HFFc6 (cell line): ENCODE measurements around the gene C18orf63. TPM values are rescaled to one million over a fixed set of nuclear protein-coding genes. Genes with fewer than 3 reads are reported as not detected.

ENCODE experiments used
- DNase-seq: peaks from one replicate; pipeline ENCODE4 v3.0.0-alpha.2; 2018
- H3K27ac Mint-ChIP-seq: 2 replicates; pipeline ENCODE4 v1.8.0; 2020; ENCODE audit warnings: mild to moderate bottlenecking, mixed read lengths
- H3K27me3 Mint-ChIP-seq: 2 replicates; pipeline ENCODE4 v1.8.0; 2021; ENCODE audit warnings: mild to moderate bottlenecking, moderate library complexity, mixed read lengths; ENCODE audit not compliant: insufficient read depth
- H3K36me3 Mint-ChIP-seq: 2 replicates; pipeline ENCODE4 v1.8.0; 2021; ENCODE audit warnings: low read depth, mixed read lengths
- H3K4me1 Mint-ChIP-seq: 2 replicates; pipeline ENCODE4 v1.8.0; 2020; ENCODE audit warnings: low read depth, mixed read lengths
- H3K4me3 Mint-ChIP-seq: 2 replicates; pipeline ENCODE4 v1.8.0; 2020; ENCODE audit warnings: mild to moderate bottlenecking, moderate library complexity, mixed read lengths
- H3K9me3 Mint-ChIP-seq: 2 replicates; pipeline ENCODE4 v1.8.0; 2020; ENCODE audit warnings: mild to moderate bottlenecking, mixed read lengths
- total RNA-seq, 6 experiments: library from RNA; stranded (reverse); fragmentation: NEBNext Ultra II Directional; extraction: Animal tissue kit (Norgen Biotek cat#: 25700); gene quantifications; 2 replicates in 1 of 6; 3 replicates in 5 of 6; pipeline ENCODE4 v1.2.3, GENCODE V29; 2021
- TF ChIP-seq, protein P1 (sequence below): fragments of 200-600 bp; sonication (generic); IDR thresholded peaks from 2 replicates; pipeline ENCODE4 v1.5.0; 2021; ENCODE audit warnings: antibody characterized with exemption, mild to moderate bottlenecking

C18orf63 gene
- total RNA-seq, 6 experiments from 2014 or later = not detected

DNA sequence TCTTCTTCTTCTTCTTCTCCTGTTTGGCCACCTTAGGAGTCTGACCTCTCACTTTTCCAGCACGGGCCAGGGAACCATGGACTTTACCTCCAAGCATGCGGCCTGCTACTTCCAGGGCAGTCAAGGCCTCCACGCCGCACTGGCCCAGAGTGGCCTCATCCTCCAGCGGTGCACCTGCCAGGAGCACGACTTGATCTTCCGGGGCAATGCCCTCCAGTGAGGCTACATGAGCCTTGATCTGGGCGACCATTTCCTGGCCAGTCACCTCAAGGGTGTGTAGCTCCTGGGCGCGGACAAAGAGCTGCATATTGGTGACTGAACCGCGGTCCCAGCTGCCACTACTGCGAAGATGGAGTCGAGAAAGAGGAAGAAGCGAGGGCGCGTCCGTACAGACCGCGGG is 74.4 kb downstream of the C18orf63 start:
- Mint-ChIP-seq H3K9me3 (no peaks in the 10 kb centered on the region), H3K4me1 (no peaks in the 10 kb centered on the region), H3K27me3 (peaks cover 14% of the 10 kb centered on the region), H3K36me3 (no peaks in the 10 kb centered on the region), H3K4me3 (no peak overlapping the region), H3K27ac (no peak overlapping the region)
- no peak for DNase-seq
- TF ChIP-seq, protein P1, sequence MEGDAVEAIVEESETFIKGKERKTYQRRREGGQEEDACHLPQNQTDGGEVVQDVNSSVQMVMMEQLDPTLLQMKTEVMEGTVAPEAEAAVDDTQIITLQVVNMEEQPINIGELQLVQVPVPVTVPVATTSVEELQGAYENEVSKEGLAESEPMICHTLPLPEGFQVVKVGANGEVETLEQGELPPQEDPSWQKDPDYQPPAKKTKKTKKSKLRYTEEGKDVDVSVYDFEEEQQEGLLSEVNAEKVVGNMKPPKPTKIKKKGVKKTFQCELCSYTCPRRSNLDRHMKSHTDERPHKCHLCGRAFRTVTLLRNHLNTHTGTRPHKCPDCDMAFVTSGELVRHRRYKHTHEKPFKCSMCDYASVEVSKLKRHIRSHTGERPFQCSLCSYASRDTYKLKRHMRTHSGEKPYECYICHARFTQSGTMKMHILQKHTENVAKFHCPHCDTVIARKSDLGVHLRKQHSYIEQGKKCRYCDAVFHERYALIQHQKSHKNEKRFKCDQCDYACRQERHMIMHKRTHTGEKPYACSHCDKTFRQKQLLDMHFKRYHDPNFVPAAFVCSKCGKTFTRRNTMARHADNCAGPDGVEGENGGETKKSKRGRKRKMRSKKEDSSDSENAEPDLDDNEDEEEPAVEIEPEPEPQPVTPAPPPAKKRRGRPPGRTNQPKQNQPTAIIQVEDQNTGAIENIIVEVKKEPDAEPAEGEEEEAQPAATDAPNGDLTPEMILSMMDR = no peak

DNA sequence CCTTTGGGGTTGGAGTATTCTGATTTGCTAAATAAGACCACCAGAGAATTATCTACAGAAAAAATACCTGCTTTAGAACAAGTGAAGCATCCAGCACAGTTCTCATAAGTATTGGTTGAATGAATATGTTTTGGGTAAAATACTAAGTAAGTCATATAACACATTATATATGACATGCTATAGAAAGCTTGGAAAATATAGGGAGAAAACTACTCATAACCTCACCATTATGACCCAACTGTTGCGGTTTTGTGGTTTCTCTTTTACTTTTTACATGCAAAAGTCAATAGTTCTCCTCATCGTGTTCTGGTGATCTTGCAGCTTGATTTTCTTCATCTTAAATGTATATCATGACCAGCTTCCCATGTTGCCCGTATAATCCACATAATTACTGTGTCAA is 75.3 kb downstream of the C18orf63 start:
- TF ChIP-seq, protein P1 = no peak
- no peaks in the 10 kb centered on the region for H3K9me3 Mint-ChIP-seq
- no peaks in the 10 kb centered on the region for H3K36me3 Mint-ChIP-seq
- H3K4me3 Mint-ChIP-seq = no peak overlapping the region
- no peak for DNase-seq
- peaks cover 12% of the 10 kb centered on the region for H3K27me3 Mint-ChIP-seq
- no peak overlapping the region for H3K27ac Mint-ChIP-seq
- H3K4me1 Mint-ChIP-seq = no peaks in the 10 kb centered on the region

DNA sequence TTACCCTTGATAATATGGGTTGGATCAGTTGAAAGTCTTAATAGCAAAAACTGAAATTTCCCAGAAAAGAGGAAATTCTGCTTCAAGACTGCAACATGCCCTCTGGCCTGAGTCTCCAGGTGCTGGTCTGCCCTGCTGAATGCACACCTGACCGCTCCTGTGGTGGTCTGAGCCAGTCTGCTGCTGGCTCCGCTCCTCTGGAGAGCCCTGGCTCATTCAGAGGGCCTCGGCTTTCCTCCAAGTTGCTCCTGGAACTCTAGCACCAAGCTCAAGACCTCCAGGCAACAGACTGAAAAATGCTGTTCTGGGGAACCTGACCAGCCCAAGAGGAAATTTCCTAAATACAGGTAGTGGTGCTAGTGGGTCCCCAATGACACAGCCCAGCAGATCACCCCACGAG is 76.7 kb downstream of the C18orf63 start:
- Mint-ChIP-seq H3K4me1 (no peaks in the 10 kb centered on the region), H3K27me3 (peaks cover 15% of the 10 kb centered on the region)
- DNase-seq = no peak

DNA sequence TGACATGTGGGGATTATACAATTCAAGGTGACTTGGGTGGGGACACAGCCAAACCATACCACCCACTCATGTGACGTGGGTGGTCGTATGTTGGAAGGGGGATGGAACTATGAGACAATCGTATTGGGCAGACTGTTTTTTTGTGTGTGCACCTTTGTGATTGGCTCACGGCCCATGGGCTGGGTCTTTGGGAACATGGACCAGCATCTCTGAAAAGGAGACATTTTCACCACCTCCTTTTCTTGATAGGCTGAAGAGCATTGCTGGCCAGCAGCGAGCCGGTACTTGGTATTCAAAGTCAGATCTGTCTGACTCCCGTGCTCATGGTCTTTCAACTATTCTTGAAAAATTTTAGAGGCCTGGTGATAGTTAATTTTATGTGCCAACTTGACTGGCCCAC is 79.4 kb downstream of the C18orf63 start:
- H3K9me3 Mint-ChIP-seq = no peaks in the 10 kb centered on the region
- no peaks in the 10 kb centered on the region for H3K4me1 Mint-ChIP-seq
- H3K36me3 Mint-ChIP-seq = no peaks in the 10 kb centered on the region
- no peak overlapping the region for H3K27ac Mint-ChIP-seq
- no peak overlapping the region for H3K4me3 Mint-ChIP-seq
- DNase-seq = no peak
- TF ChIP-seq, protein P1 = no peak
- H3K27me3 Mint-ChIP-seq = peaks cover 19% of the 10 kb centered on the region

More for the DNA sequence above, 76.7 kb downstream of the C18orf63 start:
- no peaks in the 10 kb centered on the region for H3K36me3 Mint-ChIP-seq
- no peak overlapping the region for H3K27ac Mint-ChIP-seq
- no peaks in the 10 kb centered on the region for H3K9me3 Mint-ChIP-seq
- no peak overlapping the region for H3K4me3 Mint-ChIP-seq
- TF ChIP-seq, protein P1 = no peak

DNA sequence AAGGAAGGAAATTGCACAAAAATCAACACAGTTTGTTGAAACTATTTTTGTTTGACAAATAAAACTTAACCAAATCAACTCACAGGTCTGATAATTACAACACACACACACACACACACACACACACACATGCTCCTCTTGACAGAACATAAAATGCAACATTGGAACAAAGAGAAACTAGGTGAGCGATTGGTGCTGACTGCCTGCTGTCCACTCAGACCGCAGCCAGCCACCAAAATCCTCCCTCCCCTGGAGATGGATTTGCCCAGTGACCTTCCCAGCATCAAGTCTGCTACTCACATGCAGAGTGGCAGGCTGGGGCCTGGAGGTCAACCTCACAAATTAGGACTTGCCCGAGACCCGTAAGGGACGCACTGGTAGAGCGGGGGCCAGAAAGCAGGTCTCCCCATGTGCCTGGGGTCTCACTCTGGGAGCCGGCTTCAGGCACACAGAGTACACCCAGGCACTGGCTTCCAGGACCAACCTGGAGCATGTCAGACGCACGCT is 80.1 kb downstream of the C18orf63 start:
- Mint-ChIP-seq H3K36me3 (no peaks in the 10 kb centered on the region), H3K27me3 (peaks cover 22% of the 10 kb centered on the region), H3K4me1 (no peaks in the 10 kb centered on the region), H3K4me3 (no peak overlapping the region), H3K9me3 (no peaks in the 10 kb centered on the region), H3K27ac (no peak overlapping the region)
- no peak for DNase-seq
- TF ChIP-seq, protein P1 = no peak
